Kidney epithelial cell (primary cell): ENCODE data around the gene TJP2. TPM values are rescaled to one million over a fixed set of nuclear protein-coding genes. Genes with fewer than 3 reads are reported as not detected.

Source experiments
- DNase-seq: peaks from one replicate; pipeline ENCODE4 v3.0.0-alpha.2; 2010; ENCODE audit warnings: low read depth
- H3K27me3 ChIP-seq: 2 replicates; pipeline ENCODE4 v1.6.0; 2011; ENCODE audit warnings: low read length; ENCODE audit not compliant: control insufficient read depth, insufficient read depth
- H3K36me3 ChIP-seq: 2 replicates; pipeline ENCODE4 v1.5.1; 2011; ENCODE audit warnings: low read length; ENCODE audit not compliant: control insufficient read depth, insufficient read depth
- H3K4me3 ChIP-seq: 2 replicates; pipeline ENCODE4 v1.5.1; 2011; ENCODE audit warnings: low read depth, mild to moderate bottlenecking, control low read depth, low read length
- CTCF ChIP-seq: IDR thresholded peaks from 2 replicates; pipeline ENCODE4 v1.5.1; 2011; ENCODE audit warnings: mild to moderate bottlenecking, moderate library complexity, low read length, control low read depth, inconsistent platforms; ENCODE audit not compliant: insufficient read depth, poor library complexity, severe bottlenecking
- total RNA-seq: library from RNA; depleted of rRNA; stranded (reverse); fragments of >200 nt; gene quantifications from 2 replicates; pipeline ENCODE4 v1.2.3, GENCODE V29; 2015

Gene TJP2
- total RNA-seq, 1 donor from 2014 or later, result 341 TPM

- Histone ChIP-seq H3K36me3 (no peaks in the 10 kb centered on the region), H3K4me3 (no peak overlapping the region), H3K27me3 (no peaks in the 10 kb centered on the region)
- no peak for DNase-seq
- no peak for TF ChIP-seq CTCF
Observed at GRCh38 chr9:69264526-69264925, 90.4 kb downstream of the TJP2 start.

GRCh38 chr9:69265891-69266290 is 91.8 kb downstream of the TJP2 start:
- H3K4me3 ChIP-seq, result no peak overlapping the region
- DNase-seq, result no peak

GRCh38 chr9:69272212-69272611 is 98.1 kb downstream of the TJP2 start:
- no peaks in the 10 kb centered on the region for H3K27me3 ChIP-seq
- no peak for DNase-seq
- TF ChIP-seq CTCF, result no peak
- H3K4me3 ChIP-seq, result no peak overlapping the region
- H3K36me3 ChIP-seq, result no peaks in the 10 kb centered on the region

More at GRCh38 chr9:69265891-69266290, 91.8 kb downstream of the TJP2 start:
- no peak for TF ChIP-seq CTCF
- H3K36me3 ChIP-seq, result no peaks in the 10 kb centered on the region
- no peaks in the 10 kb centered on the region for H3K27me3 ChIP-seq

- H3K27me3 ChIP-seq, result no peaks in the 10 kb centered on the region
- H3K36me3 ChIP-seq, result no peaks in the 10 kb centered on the region
- no peak overlapping the region for H3K4me3 ChIP-seq
- no peak for TF ChIP-seq CTCF
- DNase-seq, result no peak
Observed at GRCh38 chr9:69273161-69273560, 99.1 kb downstream of the TJP2 start.

- TF ChIP-seq CTCF, result no peak
- H3K36me3 ChIP-seq, result no peaks in the 10 kb centered on the region
- no peak overlapping the region for H3K4me3 ChIP-seq
- H3K27me3 ChIP-seq, result no peaks in the 10 kb centered on the region
- DNase-seq, result no peak
Observed at GRCh38 chr9:69276775-69277174, 102.7 kb downstream of the TJP2 start.

GRCh38 chr9:69279084-69279731 is 105.1 kb downstream of the TJP2 start:
- no peaks in the 10 kb centered on the region for H3K36me3 ChIP-seq
- no peak for DNase-seq
- H3K4me3 ChIP-seq, result no peak overlapping the region
- H3K27me3 ChIP-seq, result no peaks in the 10 kb centered on the region
- no peak for TF ChIP-seq CTCF
